Measurements from ENCODE around the gene DHX29.

- TF ChIP-seq CTCF (conservative IDR thresholded peaks at IDR 0.05 in 1 of 2, IDR thresholded peaks at IDR 0.05 in 1 of 2; ENCODE audit: low read depth in 1 of 2, low read length in 2 of 2), result no peak
- TF ChIP-seq EZH2 (IDR thresholded peaks at IDR 0.05; ENCODE audit: low read length, missing control alignments), result peak; percentile 95
These were observed 75.1 kb downstream of the DHX29 start for GRCh38 chr5:55232271-55232984.
